Measurements from ENCODE around the gene BNIPL. TPM values are rescaled to one million over a fixed set of nuclear protein-coding genes. Genes with fewer than 3 reads are reported as not detected.

The BNIPL gene
- total and polyA plus RNA-seq, 2 of the 13 experiments (the other 11 are each of a cell fraction or from before 2014, with no cell fraction given), result 0.40 to 1.1 TPM

DNA sequence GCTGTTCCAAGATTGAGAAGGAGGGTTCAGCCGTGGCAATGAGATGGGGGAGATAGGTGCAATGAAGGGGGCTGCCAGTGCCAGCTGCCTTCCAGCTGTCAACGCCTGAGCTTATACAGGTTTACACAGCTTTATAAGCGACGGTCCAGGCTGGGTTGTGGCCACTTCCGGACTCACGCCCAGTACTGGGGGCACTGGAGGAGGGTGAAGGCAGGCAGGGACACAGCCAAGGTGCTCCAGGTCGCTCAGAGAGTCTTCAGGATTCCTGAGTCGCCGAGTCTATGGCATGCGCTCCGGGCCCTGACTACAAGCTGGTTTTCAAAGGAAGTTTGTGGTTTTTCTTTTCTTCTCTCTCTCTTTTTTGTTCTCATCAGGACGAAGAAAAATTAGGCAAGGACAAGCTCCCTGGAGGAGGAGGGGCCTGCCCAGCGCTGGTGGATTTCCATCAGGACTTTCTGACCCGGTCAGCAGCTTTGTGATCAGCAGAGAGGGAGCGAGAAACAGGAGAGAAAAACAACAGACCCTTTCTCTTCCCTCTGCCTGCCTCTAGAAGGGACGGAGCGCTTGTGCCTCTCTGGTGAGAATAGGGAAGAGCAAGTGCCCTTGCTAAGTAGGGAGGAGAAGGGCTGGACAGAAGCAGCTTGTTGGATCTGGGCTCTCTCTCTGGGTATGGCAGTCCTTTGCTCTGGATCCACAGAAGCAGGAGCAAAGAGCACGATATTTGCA is 29.9 kb upstream of the BNIPL start, which contains the start of gene MINDY1 (continued):
- TF ChIP-seq, protein P1, sequence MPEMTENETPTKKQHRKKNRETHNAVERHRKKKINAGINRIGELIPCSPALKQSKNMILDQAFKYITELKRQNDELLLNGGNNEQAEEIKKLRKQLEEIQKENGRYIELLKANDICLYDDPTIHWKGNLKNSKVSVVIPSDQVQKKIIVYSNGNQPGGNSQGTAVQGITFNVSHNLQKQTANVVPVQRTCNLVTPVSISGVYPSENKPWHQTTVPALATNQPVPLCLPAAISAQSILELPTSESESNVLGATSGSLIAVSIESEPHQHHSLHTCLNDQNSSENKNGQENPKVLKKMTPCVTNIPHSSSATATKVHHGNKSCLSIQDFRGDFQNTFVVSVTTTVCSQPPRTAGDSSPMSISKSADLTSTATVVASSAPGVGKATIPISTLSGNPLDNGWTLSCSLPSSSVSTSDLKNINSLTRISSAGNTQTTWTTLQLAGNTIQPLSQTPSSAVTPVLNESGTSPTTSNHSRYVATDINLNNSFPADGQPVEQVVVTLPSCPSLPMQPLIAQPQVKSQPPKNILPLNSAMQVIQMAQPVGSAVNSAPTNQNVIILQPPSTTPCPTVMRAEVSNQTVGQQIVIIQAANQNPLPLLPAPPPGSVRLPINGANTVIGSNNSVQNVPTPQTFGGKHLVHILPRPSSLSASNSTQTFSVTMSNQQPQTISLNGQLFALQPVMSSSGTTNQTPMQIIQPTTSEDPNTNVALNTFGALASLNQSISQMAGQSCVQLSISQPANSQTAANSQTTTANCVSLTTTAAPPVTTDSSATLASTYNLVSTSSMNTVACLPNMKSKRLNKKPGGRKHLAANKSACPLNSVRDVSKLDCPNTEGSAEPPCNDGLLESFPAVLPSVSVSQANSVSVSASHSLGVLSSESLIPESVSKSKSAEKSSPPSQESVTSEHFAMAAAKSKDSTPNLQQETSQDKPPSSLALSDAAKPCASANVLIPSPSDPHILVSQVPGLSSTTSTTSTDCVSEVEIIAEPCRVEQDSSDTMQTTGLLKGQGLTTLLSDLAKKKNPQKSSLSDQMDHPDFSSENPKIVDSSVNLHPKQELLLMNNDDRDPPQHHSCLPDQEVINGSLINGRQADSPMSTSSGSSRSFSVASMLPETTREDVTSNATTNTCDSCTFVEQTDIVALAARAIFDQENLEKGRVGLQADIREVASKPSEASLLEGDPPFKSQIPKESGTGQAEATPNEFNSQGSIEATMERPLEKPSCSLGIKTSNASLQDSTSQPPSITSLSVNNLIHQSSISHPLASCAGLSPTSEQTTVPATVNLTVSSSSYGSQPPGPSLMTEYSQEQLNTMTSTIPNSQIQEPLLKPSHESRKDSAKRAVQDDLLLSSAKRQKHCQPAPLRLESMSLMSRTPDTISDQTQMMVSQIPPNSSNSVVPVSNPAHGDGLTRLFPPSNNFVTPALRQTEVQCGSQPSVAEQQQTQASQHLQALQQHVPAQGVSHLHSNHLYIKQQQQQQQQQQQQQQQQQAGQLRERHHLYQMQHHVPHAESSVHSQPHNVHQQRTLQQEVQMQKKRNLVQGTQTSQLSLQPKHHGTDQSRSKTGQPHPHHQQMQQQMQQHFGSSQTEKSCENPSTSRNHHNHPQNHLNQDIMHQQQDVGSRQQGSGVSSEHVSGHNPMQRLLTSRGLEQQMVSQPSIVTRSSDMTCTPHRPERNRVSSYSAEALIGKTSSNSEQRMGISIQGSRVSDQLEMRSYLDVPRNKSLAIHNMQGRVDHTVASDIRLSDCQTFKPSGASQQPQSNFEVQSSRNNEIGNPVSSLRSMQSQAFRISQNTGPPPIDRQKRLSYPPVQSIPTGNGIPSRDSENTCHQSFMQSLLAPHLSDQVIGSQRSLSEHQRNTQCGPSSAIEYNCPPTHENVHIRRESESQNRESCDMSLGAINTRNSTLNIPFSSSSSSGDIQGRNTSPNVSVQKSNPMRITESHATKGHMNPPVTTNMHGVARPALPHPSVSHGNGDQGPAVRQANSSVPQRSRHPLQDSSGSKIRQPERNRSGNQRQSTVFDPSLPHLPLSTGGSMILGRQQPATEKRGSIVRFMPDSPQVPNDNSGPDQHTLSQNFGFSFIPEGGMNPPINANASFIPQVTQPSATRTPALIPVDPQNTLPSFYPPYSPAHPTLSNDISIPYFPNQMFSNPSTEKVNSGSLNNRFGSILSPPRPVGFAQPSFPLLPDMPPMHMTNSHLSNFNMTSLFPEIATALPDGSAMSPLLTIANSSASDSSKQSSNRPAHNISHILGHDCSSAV (CRISPR knock-in tag; IDR thresholded peaks at IDR 0.05; ENCODE audit: borderline replicate concordance), result 0 out of 2 replicates have a peak, but pooled peaks have one; percentile 41
- TF ChIP-seq ZBTB1 (CRISPR knock-in tag; IDR thresholded peaks at IDR 0.05; ENCODE audit: borderline replicate concordance) (no peak), KDM3A (CRISPR knock-in tag; IDR thresholded peaks at IDR 0.05; ENCODE audit: low read depth) (peak; percentile 67; the same call in 1 of the 2 replicates), ARID2 (CRISPR knock-in tag; IDR thresholded peaks at IDR 0.05; ENCODE audit: borderline replicate concordance) (no peak), NFYB (CRISPR knock-in tag; IDR thresholded peaks at IDR 0.05) (no peak), ZBTB42 (CRISPR knock-in tag; IDR thresholded peaks at IDR 0.05) (no peak), CHD2 (IDR thresholded peaks at IDR 0.05; ENCODE audit: low read depth, low read length) (no peak), MAF1 (CRISPR knock-in tag; IDR thresholded peaks at IDR 0.05; ENCODE audit: borderline replicate concordance) (no peak), ZNF441 (CRISPR knock-in tag; IDR thresholded peaks at IDR 0.05; ENCODE audit: borderline replicate concordance) (no peak), ZNF616 (CRISPR knock-in tag; IDR thresholded peaks at IDR 0.05; ENCODE audit: low read depth) (no peak), HDAC6 (IDR thresholded peaks at IDR 0.05; ENCODE audit: low read depth, low read length) (no peak), CREM (IDR thresholded peaks at IDR 0.05) (no peak), CREM (CRISPR knock-in tag; IDR thresholded peaks at IDR 0.05) (no peak), ZNF644 (CRISPR knock-in tag; IDR thresholded peaks at IDR 0.05; ENCODE audit: low read depth) (peak; percentile 66; the same call in 1 of the 2 replicates), ZNF124 (CRISPR knock-in tag; IDR thresholded peaks at IDR 0.05) (0 out of 2 replicates have a peak, but pooled peaks have one; percentile 39), EED (CRISPR knock-in tag; IDR thresholded peaks at IDR 0.05) (no peak), ZNF432 (CRISPR knock-in tag; IDR thresholded peaks at IDR 0.05; ENCODE audit: borderline replicate concordance) (no peak), DNMT3B (CRISPR knock-in tag; conservative IDR thresholded peaks at IDR 0.05) (no peak), ZSCAN20 (CRISPR knock-in tag; IDR thresholded peaks at IDR 0.05; ENCODE audit: borderline replicate concordance) (no peak), BRD4 (CRISPR knock-in tag; IDR thresholded peaks at IDR 0.05) (no peak), ZNF556 (CRISPR knock-in tag; IDR thresholded peaks at IDR 0.05; ENCODE audit: borderline replicate concordance) (no peak), KLF12 (CRISPR knock-in tag; IDR thresholded peaks at IDR 0.05; ENCODE audit: borderline replicate concordance) (no peak)
- TF ChIP-seq, protein P2, sequence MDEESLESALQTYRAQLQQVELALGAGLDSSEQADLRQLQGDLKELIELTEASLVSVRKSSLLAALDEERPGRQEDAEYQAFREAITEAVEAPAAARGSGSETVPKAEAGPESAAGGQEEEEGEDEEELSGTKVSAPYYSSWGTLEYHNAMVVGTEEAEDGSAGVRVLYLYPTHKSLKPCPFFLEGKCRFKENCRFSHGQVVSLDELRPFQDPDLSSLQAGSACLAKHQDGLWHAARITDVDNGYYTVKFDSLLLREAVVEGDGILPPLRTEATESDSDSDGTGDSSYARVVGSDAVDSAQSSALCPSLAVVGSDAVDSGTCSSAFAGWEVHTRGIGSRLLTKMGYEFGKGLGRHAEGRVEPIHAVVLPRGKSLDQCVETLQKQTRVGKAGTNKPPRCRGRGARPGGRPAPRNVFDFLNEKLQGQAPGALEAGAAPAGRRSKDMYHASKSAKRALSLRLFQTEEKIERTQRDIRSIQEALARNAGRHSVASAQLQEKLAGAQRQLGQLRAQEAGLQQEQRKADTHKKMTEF (CRISPR knock-in tag; IDR thresholded peaks at IDR 0.05), result peak; percentile 71; the same call in 1 of the 2 replicates
